HuH-7.5 (cell line): ENCODE data around the gene SNCAIP.

ENCODE experiments used
- DNase-seq: peaks from one replicate; pipeline ENCODE4 v3.0.0; 2011; ENCODE audit warnings: low spot score

SNCAIP gene

DNA sequence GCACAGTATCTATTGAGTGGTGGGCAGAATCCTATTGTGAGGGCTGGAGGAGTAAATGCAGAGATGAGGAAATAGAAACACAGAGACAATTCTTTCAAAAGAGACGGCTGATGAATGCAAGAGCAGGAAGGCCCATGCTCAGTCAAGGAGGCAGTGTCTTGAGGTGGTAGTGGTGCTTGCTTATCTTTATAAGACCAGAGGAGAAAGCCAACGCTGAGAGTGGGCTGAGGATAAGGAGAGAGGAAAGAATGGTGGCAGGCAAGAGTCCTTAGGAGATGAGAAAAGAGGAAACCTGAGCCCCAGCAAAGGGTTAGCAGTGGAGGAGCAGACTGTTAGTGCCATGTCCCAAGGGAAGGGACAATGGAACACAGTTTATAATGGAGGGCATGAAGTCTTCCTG is 86.0 kb downstream of the SNCAIP start:
- DNase-seq: no peak

DNA sequence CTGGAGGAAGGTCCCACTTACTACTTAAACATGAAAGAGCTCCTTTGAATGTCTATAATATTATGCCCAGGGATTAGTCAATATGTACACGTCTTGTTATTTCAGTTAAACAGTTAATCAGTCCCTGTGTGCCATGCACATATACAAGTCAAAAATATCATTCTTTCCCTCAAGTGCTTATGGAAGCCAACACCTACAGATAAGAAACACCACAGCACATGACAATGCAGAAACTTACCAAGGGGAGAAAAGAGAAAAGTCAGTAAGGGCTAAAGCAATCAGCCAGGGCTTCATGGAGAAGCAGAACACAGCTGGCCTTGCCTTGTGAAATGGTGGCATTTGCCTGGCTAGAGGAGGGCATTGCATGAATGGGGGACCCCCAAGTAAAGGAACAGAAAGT is 88.3 kb downstream of the SNCAIP start:
- no peak for DNase-seq

DNA sequence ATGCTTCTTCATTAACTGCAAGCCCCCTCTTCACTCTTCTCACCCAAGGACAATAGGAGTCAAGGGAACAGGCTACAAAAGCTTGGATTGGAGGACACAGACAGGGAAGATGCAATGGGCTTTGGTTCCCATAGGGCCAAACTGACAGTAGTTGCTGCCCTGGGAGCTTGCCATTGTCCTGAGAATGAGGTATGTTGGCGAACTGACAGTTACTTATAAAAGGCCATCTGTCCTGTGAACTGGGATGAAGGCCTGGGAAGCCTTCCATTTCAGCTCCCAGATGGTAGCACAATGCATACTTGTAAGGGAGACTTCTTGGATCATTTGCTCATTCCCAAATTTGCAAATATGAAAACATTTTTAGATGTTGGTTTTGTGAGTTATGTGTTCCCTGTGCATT is 88.9 kb downstream of the SNCAIP start:
- no peak for DNase-seq

DNA sequence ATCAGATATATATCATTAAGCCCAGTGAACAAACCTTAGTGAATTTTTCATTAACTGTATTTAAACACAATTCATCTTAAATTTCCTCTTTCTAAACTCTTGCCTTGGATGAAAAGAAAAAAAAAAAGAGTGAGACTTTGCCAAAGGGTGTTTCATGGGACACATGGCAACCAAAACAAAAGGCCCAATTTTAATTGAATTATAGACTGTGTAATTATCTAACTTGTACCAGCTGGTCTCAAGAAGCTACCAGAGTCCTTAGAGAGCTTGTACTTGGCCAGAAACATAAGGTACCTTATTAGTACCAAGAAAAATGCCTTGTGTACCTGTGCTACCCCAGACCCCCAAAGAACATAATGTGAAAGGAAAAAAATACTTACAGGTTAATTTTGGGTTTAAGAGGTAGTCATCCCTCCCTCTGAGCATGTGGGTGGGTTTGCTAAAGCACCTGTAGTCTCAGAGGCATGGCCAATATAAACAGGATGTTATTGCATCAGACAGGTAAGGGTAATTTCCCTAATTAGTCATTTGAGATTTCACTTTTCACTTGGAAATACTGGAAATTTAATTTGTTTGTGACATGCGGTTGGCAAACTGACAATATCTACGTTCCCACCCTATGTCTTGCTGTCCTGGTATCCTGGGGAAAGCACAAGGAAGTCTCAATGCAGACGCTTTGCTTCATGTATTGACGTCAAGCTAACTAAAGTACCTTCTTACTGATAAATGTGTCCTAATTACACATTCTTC is 90.1 kb downstream of the SNCAIP start:
- DNase-seq: no peak

DNA sequence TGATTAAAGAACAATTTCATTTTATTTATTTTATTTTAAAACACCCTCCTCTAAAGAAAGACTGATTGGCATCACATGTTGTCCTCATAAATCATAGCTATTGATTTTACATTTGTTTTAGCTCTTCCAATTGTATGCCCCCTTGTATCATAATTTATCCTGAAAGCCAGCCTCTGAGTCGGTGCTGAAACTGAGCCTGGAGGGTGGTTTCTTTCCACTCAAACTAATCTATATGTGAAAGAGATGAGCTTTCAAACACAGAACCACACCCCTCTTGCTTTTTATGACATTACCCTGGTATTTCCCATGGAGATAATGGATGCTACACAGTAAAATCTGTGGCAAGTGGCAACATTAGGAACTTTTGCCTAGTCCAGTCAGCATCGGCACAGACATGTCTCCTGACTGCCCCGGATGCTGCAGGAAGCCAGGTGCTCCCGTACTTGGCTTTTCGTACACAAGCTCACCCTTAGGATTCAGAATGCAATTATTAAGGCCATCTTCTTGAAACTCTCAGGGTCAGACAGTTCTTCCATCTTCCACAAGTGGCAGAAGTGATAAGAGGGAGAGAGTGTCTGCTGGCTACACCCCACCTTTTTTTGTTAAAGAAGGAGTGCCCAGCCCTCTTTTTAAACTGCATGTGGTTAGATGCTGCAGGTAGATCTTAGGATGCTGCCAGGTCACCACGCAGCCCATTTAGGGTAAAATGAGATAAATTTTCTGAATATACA is 91.1 kb downstream of the SNCAIP start:
- no peak for DNase-seq

DNA sequence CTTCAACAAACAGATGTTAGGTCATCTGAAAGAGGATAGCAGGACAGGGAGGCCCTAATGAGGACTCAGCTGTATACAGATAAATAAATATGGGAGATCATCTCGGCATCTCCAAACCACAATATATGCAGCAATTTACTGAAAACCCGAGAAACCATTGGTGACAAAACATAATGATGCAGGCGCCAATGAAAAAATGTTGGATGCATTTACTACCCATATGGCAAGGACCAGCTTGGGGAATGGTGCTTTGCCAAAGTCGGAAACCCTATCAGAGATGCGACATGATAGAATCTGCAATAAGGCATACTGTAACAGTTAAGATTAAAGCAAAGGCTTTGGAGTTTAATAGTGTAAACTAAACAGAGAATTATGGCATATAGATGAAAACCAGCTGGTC is 92.0 kb downstream of the SNCAIP start:
- DNase-seq: no peak

DNA sequence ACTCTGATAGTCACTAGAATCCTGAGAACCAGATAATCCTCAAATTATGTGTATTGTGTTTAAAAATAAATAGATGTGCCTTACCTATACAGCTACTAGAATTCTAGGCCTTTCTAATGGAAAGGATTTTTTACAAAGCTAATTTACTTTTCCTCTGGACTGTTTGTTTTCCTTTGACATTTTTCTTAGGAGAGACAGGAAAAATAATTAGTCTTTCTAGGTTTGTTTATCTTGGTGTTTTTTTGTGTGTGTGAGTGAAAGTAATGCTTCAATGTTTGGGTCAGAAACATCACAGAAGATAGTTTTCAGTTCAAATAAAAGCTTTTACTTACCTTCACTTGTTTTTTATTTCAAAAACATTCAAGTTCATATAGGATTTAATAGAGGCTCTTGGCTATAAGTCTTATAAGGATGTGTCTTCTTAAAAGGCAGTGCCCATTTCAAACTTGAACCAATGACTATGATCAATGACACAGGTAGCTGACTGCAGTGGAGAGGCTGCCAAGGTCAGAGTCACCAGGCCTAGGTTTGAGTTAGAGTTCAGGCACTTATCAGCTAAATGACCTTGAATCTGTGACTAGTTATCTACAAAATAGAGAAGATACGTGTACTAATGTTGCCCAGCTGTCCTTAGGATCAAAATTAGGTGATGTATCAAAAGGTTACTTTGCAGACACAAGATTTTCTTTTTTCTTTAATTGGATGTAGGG is 92.8 kb downstream of the SNCAIP start:
- DNase-seq: no peak

DNA sequence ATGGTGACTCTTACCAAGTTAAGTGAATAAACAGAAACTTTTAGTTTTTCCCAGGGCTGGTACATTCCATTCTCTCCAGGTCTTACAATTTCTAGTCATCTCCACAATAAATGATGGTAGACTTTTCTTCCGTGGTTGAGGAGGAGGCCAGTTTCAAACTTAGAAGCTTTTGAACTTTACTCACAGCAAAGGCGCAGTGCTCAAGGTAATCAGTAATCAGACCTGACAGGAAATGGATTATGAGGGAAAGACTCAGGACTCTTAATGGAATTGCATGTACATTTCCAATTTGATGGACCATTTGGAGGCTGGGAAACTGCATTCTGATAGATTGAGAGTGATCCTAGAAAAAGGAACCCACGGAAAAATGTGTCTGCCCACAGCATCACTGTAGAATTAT is 93.7 kb downstream of the SNCAIP start:
- no peak for DNase-seq

DNA sequence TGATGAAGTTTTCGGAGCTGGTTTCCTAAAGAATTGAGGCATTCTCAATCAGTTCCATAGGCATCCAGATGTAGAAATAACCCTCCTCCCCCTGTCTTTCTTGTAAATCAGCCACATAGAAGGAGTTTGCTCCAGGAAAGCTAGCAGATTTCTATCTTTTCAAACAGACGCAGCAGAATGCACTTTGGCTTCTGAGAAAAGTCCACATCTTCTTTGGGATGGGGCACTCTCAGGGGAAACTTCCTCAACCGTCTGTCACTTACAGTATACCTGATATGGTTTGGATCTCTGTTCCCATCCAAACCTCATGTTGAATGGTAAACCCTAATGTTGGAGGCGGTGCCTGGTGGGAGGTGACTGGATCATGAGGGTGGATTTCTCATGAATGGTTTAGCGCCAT is 94.1 kb downstream of the SNCAIP start:
- DNase-seq: no peak

DNA sequence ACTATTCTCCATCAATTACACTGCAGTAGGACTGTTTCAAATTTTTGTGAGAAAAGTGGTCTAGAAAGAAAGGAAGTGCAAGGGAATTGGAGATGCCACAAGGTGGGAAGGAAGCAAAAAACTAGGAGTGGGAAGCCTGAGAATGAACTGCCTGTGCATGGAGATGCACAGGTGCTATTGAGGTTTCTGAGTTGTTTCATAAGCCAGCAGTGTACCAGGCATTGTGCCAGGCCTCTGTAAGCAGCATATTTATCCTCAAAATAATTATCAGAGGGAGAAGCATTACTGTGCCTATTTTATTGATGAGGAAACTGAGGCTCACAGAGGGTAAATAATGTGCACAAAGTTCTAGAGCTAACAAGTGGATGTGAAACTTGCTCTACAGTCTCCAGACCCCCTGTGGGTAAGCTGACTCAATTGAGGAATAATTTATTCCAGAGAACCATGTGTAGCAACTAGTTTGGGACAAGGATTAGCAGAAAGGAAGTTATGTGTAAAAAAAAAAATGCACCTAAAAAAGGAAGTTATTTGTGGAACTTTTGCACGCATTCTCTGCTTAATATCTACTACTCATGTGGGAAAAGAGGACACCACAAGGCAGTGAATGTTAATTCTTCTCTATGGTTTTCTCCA is 96.7 kb downstream of the SNCAIP start:
- no peak for DNase-seq

DNA sequence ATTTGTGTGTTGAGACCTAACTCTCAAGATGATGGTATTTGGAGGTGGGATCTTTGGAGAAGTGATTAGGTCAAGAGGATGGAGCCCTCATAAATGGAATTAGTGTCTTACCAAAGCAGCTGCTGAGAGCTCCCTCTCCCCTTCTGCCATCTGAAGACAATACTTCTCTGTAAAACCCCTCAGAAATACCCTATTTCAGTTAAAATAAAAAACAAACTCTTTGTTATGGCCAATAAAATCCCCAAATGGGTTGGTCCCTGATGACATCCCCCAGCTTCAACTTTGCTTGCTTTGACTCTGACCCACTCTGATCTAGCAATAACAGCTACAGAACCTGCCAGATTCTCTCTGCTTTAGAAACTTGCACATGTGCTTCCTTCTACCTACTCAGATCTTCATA is 100.9 kb downstream of the SNCAIP start:
- no peak for DNase-seq

DNA sequence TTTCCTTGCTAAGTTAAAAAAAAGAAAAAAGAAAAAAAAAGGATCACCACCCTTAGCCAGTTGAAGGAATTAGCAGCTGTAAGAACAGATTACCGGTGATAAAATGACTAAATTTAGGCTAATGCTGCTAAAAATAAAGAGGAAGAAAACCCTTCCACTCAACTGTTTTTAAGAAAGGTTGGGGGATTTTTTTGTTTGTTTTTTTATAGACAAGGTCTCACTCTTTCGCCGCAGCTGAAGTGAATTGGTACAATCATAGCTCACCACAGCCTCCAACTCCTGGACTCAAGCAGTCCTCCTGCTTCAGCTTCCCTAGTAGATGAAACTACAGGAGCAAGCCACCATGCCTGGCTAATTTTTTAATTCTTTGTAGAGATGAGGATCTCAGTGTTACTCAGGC is 101.7 kb downstream of the SNCAIP start:
- DNase-seq: no peak

DNA sequence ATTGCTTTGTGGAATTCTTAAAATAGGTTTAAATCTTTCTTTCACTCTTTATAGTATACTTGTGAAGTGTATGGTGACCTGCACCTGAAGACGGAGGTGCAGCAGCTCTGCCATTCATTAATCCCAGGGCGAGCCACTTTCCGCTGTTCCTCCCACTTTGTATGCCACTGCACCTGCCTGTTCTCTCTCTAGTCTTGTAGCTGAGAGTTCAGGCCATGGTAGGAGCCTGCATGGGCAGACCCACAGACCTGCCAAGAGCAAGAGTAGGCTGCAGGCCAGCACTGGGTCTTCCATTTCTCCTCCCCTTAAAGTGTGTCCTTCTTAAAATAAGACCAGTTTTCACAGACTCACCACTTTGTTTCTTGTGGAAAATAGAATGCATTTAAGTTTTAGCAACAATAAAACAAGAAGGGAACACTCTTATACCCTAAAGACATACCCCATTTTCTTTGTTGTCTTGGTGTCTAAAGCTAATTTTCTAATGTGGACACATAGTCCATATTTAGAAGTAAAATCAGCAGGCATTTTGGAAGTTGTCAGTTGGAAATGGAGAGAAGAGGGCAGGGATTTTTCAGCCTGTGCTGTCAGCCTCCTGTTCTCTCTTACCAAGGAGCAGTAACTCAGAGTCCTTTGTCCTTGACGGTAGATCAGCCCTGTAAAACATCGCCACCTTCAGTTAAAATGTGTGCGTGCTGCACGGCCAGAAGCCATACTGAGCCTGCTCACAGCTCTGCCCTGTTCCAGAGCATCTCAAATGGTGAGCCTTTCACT is 103.2 kb downstream of the SNCAIP start:
- DNase-seq: peak; percentile 14

DNA sequence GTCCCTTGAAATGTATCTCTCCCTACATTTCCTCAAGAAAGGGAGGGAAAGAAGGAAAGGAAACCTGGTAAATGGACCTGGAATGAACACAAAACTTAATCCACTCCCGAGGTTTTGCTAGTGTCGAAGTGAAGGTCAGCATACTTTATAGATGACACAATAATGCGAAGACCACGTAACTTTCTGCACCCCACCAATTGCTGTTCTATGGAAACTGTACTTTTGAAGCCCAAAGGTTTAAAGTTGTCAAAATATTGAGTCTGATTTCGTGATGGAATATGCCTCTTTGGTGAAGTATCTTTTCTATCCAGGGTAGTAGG is 103.7 kb downstream of the SNCAIP start:
- DNase-seq: no peak

DNA sequence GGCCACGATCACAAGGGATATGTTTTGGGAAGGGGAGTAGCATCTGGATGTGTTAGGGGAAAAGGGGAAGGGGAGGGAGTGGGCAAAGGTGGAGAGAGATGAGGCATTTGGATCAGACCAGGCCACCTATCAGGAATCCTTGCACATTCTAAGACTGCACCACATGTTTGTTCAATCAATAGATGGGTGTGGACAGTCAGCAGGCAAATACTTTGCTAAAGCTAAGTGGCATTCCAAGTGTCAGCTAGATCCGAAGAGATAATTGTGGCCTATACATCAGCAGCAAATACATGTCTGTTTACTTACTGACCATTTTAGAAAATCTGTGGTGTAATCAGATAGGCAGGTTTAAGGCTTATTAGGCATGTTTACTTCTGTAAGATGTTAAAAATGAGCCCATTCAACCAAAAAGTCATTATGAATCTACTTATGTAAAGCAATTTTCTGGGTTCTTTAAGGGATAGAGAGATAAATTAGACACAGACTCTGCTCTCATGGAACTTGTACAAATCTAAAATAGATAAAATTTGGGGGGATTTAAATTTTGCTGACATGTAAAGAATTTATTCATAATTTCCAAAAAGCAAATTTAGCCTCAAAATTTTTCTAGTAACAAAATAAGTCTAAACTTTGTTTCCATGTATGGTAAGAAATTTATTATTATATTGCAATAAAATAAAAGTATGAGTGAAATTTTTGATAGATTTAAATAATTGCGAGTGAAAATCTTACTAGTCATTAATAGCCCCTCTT is 107.3 kb downstream of the SNCAIP start:
- no peak for DNase-seq

DNA sequence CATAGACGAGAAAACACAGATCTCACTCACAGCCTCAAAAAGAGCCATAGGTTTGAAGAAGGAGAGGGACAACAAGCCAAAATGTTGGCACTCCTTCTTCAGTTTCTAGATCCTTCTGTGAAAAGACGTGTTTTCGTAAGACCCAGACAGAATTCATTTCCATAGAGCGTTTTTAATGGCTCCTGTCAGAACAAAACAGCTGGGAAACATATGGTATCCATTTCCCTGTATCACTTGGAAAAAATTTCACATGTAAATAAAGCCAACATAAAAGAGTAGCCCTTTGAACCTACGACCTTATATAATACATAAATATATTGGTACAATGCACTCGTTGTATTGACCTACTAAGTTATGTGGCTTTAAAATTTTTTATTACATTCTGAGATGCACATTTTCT is 108.1 kb downstream of the SNCAIP start:
- no peak for DNase-seq

DNA sequence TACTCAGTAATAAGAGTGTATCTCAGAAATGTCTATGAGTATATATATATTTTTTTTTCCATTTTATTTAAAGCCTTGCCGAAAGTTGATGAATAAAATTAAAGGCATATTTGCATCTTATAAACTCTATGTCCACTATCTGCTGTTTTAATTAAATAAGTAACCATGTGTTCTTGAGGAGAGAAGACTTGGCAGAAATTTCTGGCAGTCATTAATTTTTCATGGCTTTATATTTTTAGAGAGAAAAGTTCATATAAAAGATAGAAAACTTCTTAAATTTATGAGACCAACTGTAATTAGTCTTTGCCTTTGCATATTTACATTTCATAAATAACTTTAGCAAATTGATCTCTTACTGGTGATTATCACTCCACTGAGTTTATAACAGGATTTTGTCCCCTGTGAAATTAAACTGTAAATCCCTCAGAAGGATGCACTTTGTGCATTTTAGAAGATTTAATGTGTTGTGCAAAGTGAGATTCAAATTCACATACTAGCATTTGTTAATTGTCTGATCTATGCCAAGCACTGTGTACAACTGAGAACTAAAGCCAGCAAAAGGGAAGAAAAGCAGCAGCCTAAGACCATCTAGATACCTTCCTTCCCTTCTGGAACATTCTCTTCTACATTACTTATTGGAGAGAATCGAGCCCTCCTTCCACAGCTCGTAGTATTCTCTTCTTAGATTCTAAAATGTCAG is 108.7 kb downstream of the SNCAIP start:
- no peak for DNase-seq

DNA sequence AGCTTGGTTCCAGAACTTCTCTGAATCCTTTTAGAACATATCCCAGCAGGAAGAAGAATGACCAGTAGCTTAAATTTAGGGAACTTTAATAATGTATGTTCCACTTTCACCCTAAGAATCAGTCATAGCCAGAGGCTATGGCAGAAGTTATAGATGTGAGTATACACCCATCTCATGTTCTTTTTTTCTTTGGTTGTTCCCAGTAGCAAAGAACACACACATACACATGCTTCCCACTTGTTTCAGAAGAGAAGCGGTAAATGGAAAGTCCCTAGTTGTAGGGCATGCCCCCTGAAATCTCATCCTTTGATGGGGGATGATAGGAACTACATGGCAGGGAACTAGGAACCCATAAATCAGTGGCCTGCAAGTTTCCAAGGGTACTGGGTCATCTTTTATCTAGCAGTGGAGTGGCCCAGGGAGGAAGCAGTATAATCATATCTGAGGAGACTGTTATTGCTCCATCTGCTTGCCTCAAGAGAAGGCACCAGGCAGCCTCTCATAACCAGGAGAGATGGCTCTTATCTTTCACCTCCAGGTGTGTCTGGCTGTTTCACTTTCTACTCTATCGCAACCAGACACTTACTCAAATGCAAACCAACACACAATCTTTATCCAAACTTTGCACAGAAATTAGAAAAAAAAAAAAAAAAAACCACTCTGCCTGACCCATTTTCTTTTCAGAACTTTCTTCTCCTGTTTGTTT is 109.5 kb downstream of the SNCAIP start:
- no peak for DNase-seq

DNA sequence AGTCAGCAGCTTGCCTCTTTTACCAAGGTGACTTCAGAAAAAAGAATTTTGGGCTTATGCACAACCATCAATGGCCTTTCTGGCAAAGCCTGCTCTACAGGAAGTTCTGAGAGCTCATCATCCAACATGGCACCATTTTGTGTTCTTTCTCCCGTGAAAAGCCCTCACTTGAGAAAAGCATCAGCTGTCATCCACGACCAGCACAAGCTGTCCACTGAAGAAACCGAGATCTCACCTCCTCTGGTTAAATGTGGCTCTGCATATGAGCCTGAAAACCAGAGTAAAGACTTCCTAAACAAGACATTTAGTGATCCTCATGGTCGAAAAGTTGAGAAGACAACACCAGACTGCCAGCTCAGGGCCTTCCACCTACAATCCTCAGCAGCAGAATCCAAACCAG is 111.2 kb downstream of the SNCAIP start:
- no peak for DNase-seq

DNA sequence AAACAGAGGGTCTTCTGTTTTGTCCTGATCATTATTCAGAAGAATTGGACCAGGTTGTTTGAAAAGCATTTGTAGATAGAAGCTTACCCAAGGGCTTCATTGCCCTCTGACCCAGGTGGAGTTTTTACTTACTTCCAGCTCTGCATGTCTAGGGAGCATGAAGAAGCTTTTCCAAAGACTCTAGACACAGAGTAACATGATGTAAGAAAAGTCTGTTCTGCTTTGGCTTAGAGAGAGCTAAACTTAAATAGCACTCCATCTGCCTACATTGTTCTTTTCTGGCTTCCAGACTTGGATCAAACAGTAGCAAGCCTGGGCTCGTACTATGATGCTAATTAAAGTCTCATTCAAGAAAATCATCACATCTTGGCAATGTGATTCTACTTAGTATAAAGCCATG is 112.1 kb downstream of the SNCAIP start:
- no peak for DNase-seq
